ENCODE data around the gene PDZD7.

The PDZD7 gene

GRCh38 chr10:101044117-101044516, 13.2 kb upstream of the PDZD7 start:
- H3K4me3 ChIP-seq (ENCODE audit: low read length): no peak overlapping the region
- TF ChIP-seq, protein P1, sequence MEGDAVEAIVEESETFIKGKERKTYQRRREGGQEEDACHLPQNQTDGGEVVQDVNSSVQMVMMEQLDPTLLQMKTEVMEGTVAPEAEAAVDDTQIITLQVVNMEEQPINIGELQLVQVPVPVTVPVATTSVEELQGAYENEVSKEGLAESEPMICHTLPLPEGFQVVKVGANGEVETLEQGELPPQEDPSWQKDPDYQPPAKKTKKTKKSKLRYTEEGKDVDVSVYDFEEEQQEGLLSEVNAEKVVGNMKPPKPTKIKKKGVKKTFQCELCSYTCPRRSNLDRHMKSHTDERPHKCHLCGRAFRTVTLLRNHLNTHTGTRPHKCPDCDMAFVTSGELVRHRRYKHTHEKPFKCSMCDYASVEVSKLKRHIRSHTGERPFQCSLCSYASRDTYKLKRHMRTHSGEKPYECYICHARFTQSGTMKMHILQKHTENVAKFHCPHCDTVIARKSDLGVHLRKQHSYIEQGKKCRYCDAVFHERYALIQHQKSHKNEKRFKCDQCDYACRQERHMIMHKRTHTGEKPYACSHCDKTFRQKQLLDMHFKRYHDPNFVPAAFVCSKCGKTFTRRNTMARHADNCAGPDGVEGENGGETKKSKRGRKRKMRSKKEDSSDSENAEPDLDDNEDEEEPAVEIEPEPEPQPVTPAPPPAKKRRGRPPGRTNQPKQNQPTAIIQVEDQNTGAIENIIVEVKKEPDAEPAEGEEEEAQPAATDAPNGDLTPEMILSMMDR (conservative IDR thresholded peaks at IDR 0.05; ENCODE audit: low read length): no peak
- no peak for DNase-seq (ENCODE audit: low read depth)

DNA sequence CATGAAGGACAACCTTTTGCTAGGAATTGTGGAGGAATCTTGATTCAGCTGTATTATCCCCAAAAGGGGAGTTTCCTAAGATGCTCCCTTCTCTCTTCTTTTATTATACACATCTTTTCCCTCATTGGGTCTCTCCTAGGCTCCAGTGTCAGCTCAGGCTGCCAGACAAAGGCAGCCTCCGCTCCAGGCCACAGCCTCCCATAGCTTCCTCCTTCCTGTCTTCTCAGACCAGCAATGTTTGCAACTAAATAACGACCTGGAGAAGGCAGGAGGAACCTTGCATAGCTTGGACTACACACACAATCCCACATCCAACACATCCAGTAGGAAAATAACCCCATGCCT, 12.4 kb upstream of the PDZD7 start:
- TF ChIP-seq, protein P1 (conservative IDR thresholded peaks at IDR 0.05; ENCODE audit: low read length): no peak
- peak overlapping the region; percentile 69 for H3K4me3 ChIP-seq (ENCODE audit: low read length)
- no peak for DNase-seq (ENCODE audit: low read depth)

DNA sequence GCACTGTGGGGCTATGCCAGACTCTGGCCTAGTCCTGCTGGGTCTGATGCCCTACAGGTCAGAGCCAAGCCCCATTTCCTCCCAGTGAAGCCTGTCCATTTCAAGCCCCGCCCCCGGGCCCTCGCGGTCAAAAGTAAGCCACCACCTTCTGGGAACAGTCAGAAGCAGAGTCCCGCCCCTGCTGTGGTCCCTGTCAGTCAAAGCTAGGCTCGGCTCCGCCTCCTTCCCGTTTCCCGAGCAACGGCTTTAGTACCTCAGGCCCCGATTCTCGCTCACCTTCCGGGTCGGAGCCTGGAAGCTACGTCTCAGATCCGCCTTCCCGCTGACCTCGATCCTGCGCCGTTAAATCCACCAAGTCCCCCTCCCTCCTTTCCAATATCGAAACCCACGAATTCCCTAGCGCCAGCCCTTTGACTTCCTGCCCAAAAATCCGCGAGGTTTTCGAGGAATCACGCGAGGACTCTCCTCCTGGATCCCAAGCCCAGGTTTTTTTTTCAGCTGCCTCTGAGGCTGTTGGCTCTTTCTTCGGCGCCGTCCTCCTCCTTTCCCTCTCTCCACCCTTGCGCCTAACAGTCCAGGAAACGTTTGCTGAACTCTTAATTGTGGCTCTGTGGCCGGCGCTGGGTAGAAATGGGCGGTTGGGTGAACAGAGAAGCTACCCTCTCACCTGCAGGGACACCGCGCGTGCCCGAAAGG, 11.9 kb upstream of the PDZD7 start:
- DNase-seq (ENCODE audit: low read depth): peak; percentile 96
- TF ChIP-seq, protein P1 (conservative IDR thresholded peaks at IDR 0.05; ENCODE audit: low read length): no peak
- peak overlapping the region; percentile 69 for H3K4me3 ChIP-seq (ENCODE audit: low read length)

DNA sequence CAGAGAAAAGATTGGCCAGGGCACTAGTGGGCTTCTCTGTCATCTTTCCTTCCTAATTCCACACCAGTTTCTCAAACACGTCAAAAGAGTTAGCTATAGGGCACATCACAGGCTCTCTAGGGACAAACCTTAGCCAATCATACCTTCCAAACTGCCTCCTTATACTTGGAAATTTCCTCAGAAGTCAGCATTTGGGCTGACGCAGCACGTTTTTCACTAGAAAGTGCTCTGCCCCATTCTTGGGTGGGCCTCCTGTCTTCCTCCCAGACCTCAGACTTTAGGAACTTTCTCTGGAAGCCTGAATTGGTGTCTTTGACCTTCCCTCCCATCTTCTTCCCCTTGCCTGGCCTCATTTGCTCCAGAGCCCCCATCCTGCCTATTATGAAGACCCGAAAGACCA, 11.2 kb upstream of the PDZD7 start:
- no peak for DNase-seq (ENCODE audit: low read depth)
- H3K4me3 ChIP-seq (ENCODE audit: low read length): peak overlapping the region; percentile 69
- TF ChIP-seq, protein P1 (conservative IDR thresholded peaks at IDR 0.05; ENCODE audit: low read length): no peak

GRCh38 chr10:101041252-101041761, 10.4 kb upstream of the PDZD7 start:
- peak; percentile 89 for DNase-seq (ENCODE audit: low read depth)
- no peak overlapping the region for H3K4me3 ChIP-seq (ENCODE audit: low read length)
- TF ChIP-seq, protein P1 (conservative IDR thresholded peaks at IDR 0.05; ENCODE audit: low read length): peak; percentile 88

DNA sequence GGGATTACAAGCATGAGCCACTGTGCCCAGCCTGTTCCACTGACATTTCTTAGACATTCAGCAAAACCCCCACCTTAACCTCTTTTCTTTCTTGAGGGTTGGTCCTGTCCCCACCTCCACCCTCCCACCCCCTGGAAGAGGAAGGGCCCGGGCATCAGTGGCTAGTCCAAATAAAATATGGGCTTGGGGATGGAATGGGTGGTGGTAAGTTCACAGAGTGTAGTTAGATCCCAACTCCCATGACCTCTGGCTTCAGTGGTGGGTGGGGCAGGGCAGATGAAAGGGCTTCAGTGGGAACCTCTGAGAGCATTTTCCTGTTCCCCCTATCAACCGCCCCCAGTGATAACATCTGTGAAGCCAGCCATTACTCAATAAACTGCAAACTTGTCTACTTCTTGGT, 9.9 kb upstream of the PDZD7 start:
- H3K4me3 ChIP-seq (ENCODE audit: low read length): no peak overlapping the region
- no peak for DNase-seq (ENCODE audit: low read depth)
- TF ChIP-seq, protein P1 (conservative IDR thresholded peaks at IDR 0.05; ENCODE audit: low read length): no peak

GRCh38 chr10:101040061-101040460, 9.1 kb upstream of the PDZD7 start:
- TF ChIP-seq, protein P1 (conservative IDR thresholded peaks at IDR 0.05; ENCODE audit: low read length): no peak
- H3K4me3 ChIP-seq (ENCODE audit: low read length): no peak overlapping the region
- DNase-seq (ENCODE audit: low read depth): no peak

Measured in AG10803 (cell line).